NB4 (cell line): ENCODE data around the gene FAM83C.

Experiments used
- CTCF ChIP-seq: IDR thresholded peaks from one replicate; pipeline ENCODE4 v1.5.1; 2012; ENCODE audit warnings: low read depth, low read length
- MYC ChIP-seq: IDR thresholded peaks from 2 replicates; pipeline ENCODE4 v1.6.1; 2011; ENCODE audit warnings: low read depth, low read length
- POLR2A ChIP-seq: IDR thresholded peaks from 2 replicates; pipeline ENCODE4 v1.6.1; 2011; ENCODE audit warnings: mild to moderate bottlenecking; ENCODE audit not compliant: insufficient read length; ENCODE audit errors: extremely low read depth

DNA sequence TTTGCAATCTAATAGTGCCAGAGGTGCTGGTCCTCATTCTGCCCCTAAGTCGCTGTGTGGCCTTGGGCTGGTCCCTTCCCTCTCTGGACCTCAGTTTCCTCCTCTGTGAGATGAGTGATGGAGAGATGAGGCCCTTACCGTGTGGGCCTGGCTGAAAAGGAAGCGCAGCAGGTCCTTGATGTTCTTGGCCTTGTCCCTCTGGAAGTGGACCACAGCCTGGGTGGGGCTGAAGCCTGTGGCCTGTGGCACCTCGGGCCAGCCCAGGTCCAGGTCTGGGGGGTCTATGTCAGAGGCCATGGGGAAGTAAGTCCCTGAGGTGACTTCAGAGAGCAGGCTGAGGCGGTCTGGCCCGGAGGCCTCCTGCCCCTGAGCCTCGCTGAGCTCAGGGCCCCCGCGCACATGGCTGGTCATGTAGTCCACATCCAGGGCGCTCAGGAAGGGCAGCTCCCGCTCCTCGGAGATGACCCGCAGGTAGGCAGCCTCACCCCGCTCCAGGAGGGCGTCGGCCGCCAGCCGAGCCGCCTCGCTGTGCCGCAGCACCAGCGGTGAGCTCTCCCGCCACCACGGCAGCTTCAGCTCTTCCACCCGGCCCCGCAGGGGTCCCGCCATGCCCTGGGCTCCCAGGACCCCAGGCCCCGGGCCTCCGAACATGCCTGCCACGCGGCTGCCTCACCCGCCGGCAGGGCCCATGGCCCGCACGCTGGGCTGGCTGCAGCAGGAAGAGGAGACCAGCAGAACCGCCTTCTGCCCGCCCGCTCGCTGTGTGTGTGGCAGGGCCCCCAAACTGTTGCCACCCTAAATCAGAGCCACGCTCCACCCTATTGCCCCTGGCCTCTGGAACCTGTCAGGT is at the start of gene FAM83C:
- no peak for TF ChIP-seq CTCF
- TF ChIP-seq POLR2A = no peak
- TF ChIP-seq MYC = no peak
